ENCODE measurements around the gene GOPC.

GOPC gene

GRCh38 chr6:117602151-117602898 is at the start of gene GOPC:
GOPC (minus strand) TSS chr6:117602511; CDS start chr6:117602288, 223 bp downstream.
- peak; percentile 68 for TF ChIP-seq TAF1 (IDR thresholded peaks at IDR 0.05; ENCODE audit: low read depth)
- TF ChIP-seq TCF12 (IDR thresholded peaks at IDR 0.05; ENCODE audit: low read depth) = no peak
- peak; percentile 97 for TF ChIP-seq YY1 (IDR thresholded peaks at IDR 0.05; ENCODE audit: low read depth)
- no peak for TF ChIP-seq NFIC (IDR thresholded peaks at IDR 0.05)
- TF ChIP-seq CREB1 (IDR thresholded peaks at IDR 0.05; ENCODE audit: low read depth) = no peak
- TF ChIP-seq MAX (IDR thresholded peaks at IDR 0.05) = peak; percentile 88
- peak; percentile 87 for TF ChIP-seq USF1 (IDR thresholded peaks at IDR 0.05)
- peak; percentile 96 for TF ChIP-seq ZBTB7A (IDR thresholded peaks at IDR 0.05; ENCODE audit: low read depth)

- no peak for TF ChIP-seq MAX (IDR thresholded peaks at IDR 0.05)
- TF ChIP-seq CREB1 (IDR thresholded peaks at IDR 0.05; ENCODE audit: low read depth) = no peak
- TF ChIP-seq TAF1 (IDR thresholded peaks at IDR 0.05; ENCODE audit: low read depth) = no peak
- no peak for TF ChIP-seq RAD21 (IDR thresholded peaks at IDR 0.05; ENCODE audit: low read depth)
- TF ChIP-seq USF1 (IDR thresholded peaks at IDR 0.05) = no peak
- TF ChIP-seq REST (IDR thresholded peaks at IDR 0.05; ENCODE audit: low read depth) = no peak
- TF ChIP-seq EGR1 (IDR thresholded peaks at IDR 0.05) = no peak
- TF ChIP-seq TEAD4 (IDR thresholded peaks at IDR 0.05) = no peak
- no peak for TF ChIP-seq NFIC (IDR thresholded peaks at IDR 0.05)
- no peak for TF ChIP-seq FOXM1 (IDR thresholded peaks at IDR 0.05; ENCODE audit: borderline replicate concordance, low read depth)
- TF ChIP-seq ZBTB7A (IDR thresholded peaks at IDR 0.05; ENCODE audit: low read depth) = no peak
Measured at GRCh38 chr6:117642976-117643375, 40.7 kb upstream of the GOPC start.

- TF ChIP-seq ZBTB7A (IDR thresholded peaks at IDR 0.05; ENCODE audit: low read depth) (no peak), EGR1 (IDR thresholded peaks at IDR 0.05) (no peak), REST (IDR thresholded peaks at IDR 0.05; ENCODE audit: low read depth) (no peak), RAD21 (IDR thresholded peaks at IDR 0.05; ENCODE audit: low read depth) (no peak), MAX (IDR thresholded peaks at IDR 0.05) (no peak), USF1 (IDR thresholded peaks at IDR 0.05) (no peak), EP300 (IDR thresholded peaks at IDR 0.05; ENCODE audit: borderline replicate concordance) (no peak), TEAD4 (IDR thresholded peaks at IDR 0.05) (no peak), TAF1 (IDR thresholded peaks at IDR 0.05; ENCODE audit: low read depth) (no peak), FOXM1 (IDR thresholded peaks at IDR 0.05; ENCODE audit: borderline replicate concordance, low read depth) (no peak)
Measured at GRCh38 chr6:117637770-117638169, 35.5 kb upstream of the GOPC start.

GRCh38 chr6:117629119-117629660 is 26.9 kb upstream of the GOPC start:
- no peak for TF ChIP-seq EGR1 (IDR thresholded peaks at IDR 0.05)

GRCh38 chr6:117627533-117627932 is 25.2 kb upstream of the GOPC start:
- TF ChIP-seq TEAD4 (IDR thresholded peaks at IDR 0.05) = no peak
- TF ChIP-seq MAX (IDR thresholded peaks at IDR 0.05) = no peak
- TF ChIP-seq EP300 (IDR thresholded peaks at IDR 0.05; ENCODE audit: borderline replicate concordance) = no peak
- no peak for TF ChIP-seq CREB1 (IDR thresholded peaks at IDR 0.05; ENCODE audit: low read depth)
